CD4-positive, alpha-beta memory T cell (primary cell): Measurements from ENCODE around the gene KRT85. TPM values are rescaled to one million over a fixed set of nuclear protein-coding genes. Genes with fewer than 3 reads are reported as not detected.
"Not testable (repeated sequence)": the region's sequence is repeated elsewhere in the genome, so short reads cannot be mapped to it uniquely, and the experiment has no call there.

ENCODE experiments used
- CTCF ChIA-PET: fragments of 350-600 bp; sonication (Branson Sonifier 250); formaldehyde crosslinking; loops from one replicate; lab custom pipeline; 2021; ENCODE audit warnings: inconsistent platforms; ENCODE audit not compliant: partially characterized antibody; lab: Charles Lee
- POLR2A ChIA-PET: fragments of 350-600 bp; sonication (Branson Sonifier 250); formaldehyde crosslinking; loops from one replicate; lab custom pipeline; 2021; ENCODE audit not compliant: partially characterized antibody; lab: Charles Lee
- DNase-seq, 5 donors: peaks; one replicate each; pipeline versions ENCODE4 v3.0.0 to v3.0.0-alpha.2; 2020 to 2022; ENCODE audit warnings: mixed read lengths in 1 of 5
- H3K27ac ChIP-seq: one replicate; pipeline ENCODE4 v1.7.0; 2013; ENCODE audit warnings: low read depth, low read length
- H3K27me3 ChIP-seq: 2 replicates; pipeline ENCODE4 v1.7.0; 2013; ENCODE audit warnings: mild to moderate bottlenecking, low read length, moderate library complexity; ENCODE audit not compliant: insufficient read depth
- H3K36me3 ChIP-seq: 2 replicates; pipeline ENCODE4 v1.7.0; 2013; ENCODE audit warnings: mild to moderate bottlenecking, low read length, moderate library complexity; ENCODE audit not compliant: insufficient read depth
- H3K4me1 ChIP-seq: 2 replicates; pipeline ENCODE4 v1.7.0; 2013; ENCODE audit warnings: mild to moderate bottlenecking, low read length, moderate library complexity; ENCODE audit not compliant: insufficient read depth
- H3K4me3 ChIP-seq, 2 donors: one replicate each; pipeline ENCODE4 v1.7.0; 2013; ENCODE audit warnings: low read length in 2 of 2, mild to moderate bottlenecking in 1 of 2
- H3K9me3 ChIP-seq, 2 donors: one replicate each; pipeline ENCODE4 v1.7.0; 2013; ENCODE audit warnings: low read length in 2 of 2, control low read depth in 1 of 2; ENCODE audit not compliant: control insufficient read depth in 1 of 2
- H3K27ac Mint-ChIP-seq, 7 donors: one replicate each; pipeline ENCODE4 v1.8.0; 2020 to 2021; ENCODE audit warnings: mixed read lengths in 7 of 7, mild to moderate bottlenecking in 6 of 7, inconsistent platforms in 3 of 7, moderate library complexity in 3 of 7
- H3K27me3 Mint-ChIP-seq, 2 donors: one replicate each; pipeline ENCODE4 v1.8.0; 2020 to 2021; ENCODE audit warnings: mixed read lengths in 2 of 2
- H3K36me3 Mint-ChIP-seq, 2 donors: one replicate each; pipeline ENCODE4 v1.8.0; 2020 to 2021; ENCODE audit warnings: mixed read lengths in 2 of 2, inconsistent platforms in 1 of 2, mild to moderate bottlenecking in 1 of 2
- H3K4me1 Mint-ChIP-seq, 4 donors: one replicate each; pipeline ENCODE4 v1.8.0; 2020 to 2021; ENCODE audit warnings: mixed read lengths in 4 of 4, mild to moderate bottlenecking in 1 of 4
- H3K4me3 Mint-ChIP-seq, 8 donors: one replicate each; pipeline ENCODE4 v1.8.0; 2020 to 2021; ENCODE audit warnings: mixed read lengths in 8 of 8, mild to moderate bottlenecking in 7 of 8, moderate library complexity in 6 of 8, inconsistent platforms in 3 of 8
- H3K9me3 Mint-ChIP-seq, 8 donors: one replicate each; pipeline ENCODE4 v1.8.0; 2020 to 2021; ENCODE audit warnings: mixed read lengths in 8 of 8, mild to moderate bottlenecking in 5 of 8, inconsistent platforms in 3 of 8, moderate library complexity in 1 of 8
- intact Hi-C: fragments of 100-400 bp; cut with micrococcal nuclease; formaldehyde crosslinking; loops from one replicate; pipeline ENCODE4 v1.15.1; 2023
- polyA plus RNA-seq, 2 donors: library from polyadenylated mRNA; unstranded; fragments of 300-500 nt; fragmentation: Illumina TruSeq; gene quantifications; one replicate each; pipeline ENCODE4 v1.2.3, GENCODE V29; 2021
- total RNA-seq, 2 experiments: library from RNA; stranded (reverse); gene quantifications; one replicate each; pipeline ENCODE4 v1.2.3, GENCODE V29; 2021

Gene KRT85
- total and polyA plus RNA-seq, 4 experiments from 2014 or later = not detected

GRCh38 chr12:52410589-52411248, 43.4 kb upstream of the KRT85 start:
- H3K4me1 Mint-ChIP-seq, H3K4me3 ChIP-seq, H3K4me3 Mint-ChIP-seq, POLR2A ChIA-PET, H3K9me3 Mint-ChIP-seq, H3K27ac ChIP-seq, H3K9me3 ChIP-seq, H3K4me1 ChIP-seq, H3K36me3 ChIP-seq, CTCF ChIA-PET, H3K36me3 Mint-ChIP-seq, intact Hi-C loops, H3K27me3 ChIP-seq, DNase-seq, H3K27ac Mint-ChIP-seq: not testable (repeated sequence)
- H3K27me3 Mint-ChIP-seq = peaks cover 6 to 26% of the 10 kb centered on the region in 2 donors

GRCh38 chr12:52407918-52408317, 40.6 kb upstream of the KRT85 start:
- no peak overlapping the region for H3K4me3 ChIP-seq
- H3K4me1 ChIP-seq = no peaks in the 10 kb centered on the region
- Mint-ChIP-seq H3K27ac (no peak overlapping the region), H3K4me3 (no peak overlapping the region), H3K4me1 (no peaks in the 10 kb centered on the region), H3K9me3 (no peaks in the 10 kb centered on the region), H3K36me3 (no peaks in the 10 kb centered on the region), H3K27me3 (peaks cover 5 to 14% of the 10 kb centered on the region in 2 donors)
- no peaks in the 10 kb centered on the region for H3K27me3 ChIP-seq
- CTCF ChIA-PET = no interaction called here
- no peaks in the 10 kb centered on the region for H3K9me3 ChIP-seq
- no peak overlapping the region for H3K27ac ChIP-seq
- DNase-seq = no peak
- POLR2A ChIA-PET = no interaction called here
- H3K36me3 ChIP-seq = no peaks in the 10 kb centered on the region
- intact Hi-C loops = no loop called here

- no peak for DNase-seq
- Histone ChIP-seq H3K36me3 (no peaks in the 10 kb centered on the region), H3K4me3 (no peak within 1 kb of the TSS), H3K27ac (no peak within 1 kb of the TSS), H3K9me3 (no peaks in the 10 kb centered on the region), H3K4me1 (no peaks in the 10 kb centered on the region), H3K27me3 (no peaks in the 10 kb centered on the region)
- Mint-ChIP-seq H3K4me3 (no peak within 1 kb of the TSS), H3K27ac (no peak within 1 kb of the TSS), H3K36me3 (no peaks in the 10 kb centered on the region), H3K27me3 (peaks cover 4 to 17% of the 10 kb centered on the region in 2 donors), H3K9me3 (no peaks in the 10 kb centered on the region), H3K4me1 (no peaks in the 10 kb centered on the region)
- ChIA-PET POLR2A (no interaction called here), CTCF (no interaction called here)
- intact Hi-C loops = no loop called here
Measured at GRCh38 chr12:52405922-52406385, 38.7 kb upstream of the KRT85 start, which contains the start of gene KRT82. Gene KRT82, minus strand, starts transcription at chr12:52406335. Its CDS starts 58 bp downstream, at chr12:52406277.

- POLR2A ChIA-PET = no interaction called here
- H3K27ac Mint-ChIP-seq = no peak overlapping the region
- H3K36me3 Mint-ChIP-seq = no peaks in the 10 kb centered on the region
- Histone ChIP-seq H3K9me3 (no peaks in the 10 kb centered on the region), H3K27ac (no peak overlapping the region), H3K4me3 (no peak overlapping the region), H3K4me1 (no peaks in the 10 kb centered on the region), H3K36me3 (no peaks in the 10 kb centered on the region), H3K27me3 (no peaks in the 10 kb centered on the region)
- CTCF ChIA-PET = interaction anchor here (0.9 kb wide), 1 partner anchor 27 kb away, joined by 3 read pairs; no protein-coding TSS in a partner anchor
- peaks cover 4 to 18% of the 10 kb centered on the region in 2 donors for H3K27me3 Mint-ChIP-seq
- intact Hi-C loops = no loop called here
- no peaks in the 10 kb centered on the region for H3K9me3 Mint-ChIP-seq
- H3K4me1 Mint-ChIP-seq = no peaks in the 10 kb centered on the region
- H3K4me3 Mint-ChIP-seq = no peak overlapping the region
- no peak for DNase-seq
Measured at GRCh38 chr12:52404951-52405350, 37.7 kb upstream of the KRT85 start.

- Histone ChIP-seq H3K27ac (no peak overlapping the region), H3K36me3 (no peaks in the 10 kb centered on the region), H3K9me3 (no peaks in the 10 kb centered on the region), H3K27me3 (no peaks in the 10 kb centered on the region), H3K4me3 (no peak overlapping the region), H3K4me1 (no peaks in the 10 kb centered on the region)
- Mint-ChIP-seq H3K4me1 (peaks cover 0 to 2% (median 0%) of the 10 kb centered on the region in 4 donors), H3K4me3 (no peak overlapping the region), H3K27ac (no peak overlapping the region), H3K36me3 (no peaks in the 10 kb centered on the region), H3K9me3 (no peaks in the 10 kb centered on the region), H3K27me3 (peaks cover 3 to 23% of the 10 kb centered on the region in 2 donors)
- POLR2A ChIA-PET = no interaction called here
- CTCF ChIA-PET = no interaction called here
- intact Hi-C loops = no loop called here
- DNase-seq = no peak
Measured at GRCh38 chr12:52403561-52403960, 36.3 kb upstream of the KRT85 start.

GRCh38 chr12:52402873-52403540, 35.7 kb upstream of the KRT85 start:
- Histone ChIP-seq H3K4me3 (no peak overlapping the region), H3K27ac (no peak overlapping the region), H3K36me3 (no peaks in the 10 kb centered on the region), H3K4me1 (no peaks in the 10 kb centered on the region), H3K9me3 (no peaks in the 10 kb centered on the region), H3K27me3 (no peaks in the 10 kb centered on the region)
- Mint-ChIP-seq H3K9me3 (no peaks in the 10 kb centered on the region), H3K4me1 (peaks cover 0 to 2% (median 0%) of the 10 kb centered on the region in 4 donors), H3K27ac (no peak overlapping the region), H3K4me3 (no peak overlapping the region), H3K27me3 (peaks cover 2 to 22% of the 10 kb centered on the region in 2 donors), H3K36me3 (no peaks in the 10 kb centered on the region)
- POLR2A ChIA-PET = no interaction called here
- no peak for DNase-seq
- intact Hi-C loops = no loop called here
- CTCF ChIA-PET = no interaction called here

- intact Hi-C loops = no loop called here
- Histone ChIP-seq H3K4me1 (no peaks in the 10 kb centered on the region), H3K27me3 (no peaks in the 10 kb centered on the region), H3K9me3 (no peaks in the 10 kb centered on the region), H3K36me3 (no peaks in the 10 kb centered on the region), H3K4me3 (no peak overlapping the region), H3K27ac (no peak overlapping the region)
- DNase-seq = no peak
- Mint-ChIP-seq H3K27me3 (peaks cover 0 to 22% of the 10 kb centered on the region in 2 donors), H3K27ac (peak overlapping the region in 1 of 7 donors; percentile 53), H3K4me1 (peaks cover 0 to 2% (median 0%) of the 10 kb centered on the region in 4 donors), H3K36me3 (no peaks in the 10 kb centered on the region), H3K4me3 (no peak overlapping the region), H3K9me3 (no peaks in the 10 kb centered on the region)
- ChIA-PET POLR2A (no interaction called here), CTCF (interaction anchor here (1.4 kb wide), 1 partner anchor 377 kb away, joined by 5 read pairs; no protein-coding TSS in a partner anchor)
Measured at GRCh38 chr12:52402377-52402776, 35.1 kb upstream of the KRT85 start.
